GM21786 (cell line): ENCODE results near the gene MCM3AP.
"Not testable (repeated sequence)": the region's sequence is repeated elsewhere in the genome, so short reads cannot be mapped to it uniquely, and the experiment has no call there.

ENCODE experiments used
- ATAC-seq: cut with Tn5 transposase; IDR thresholded peaks from one replicate; pipeline ENCODE4 v1.9.1; 2021; ENCODE audit not compliant: unreplicated experiment

Gene MCM3AP

DNA sequence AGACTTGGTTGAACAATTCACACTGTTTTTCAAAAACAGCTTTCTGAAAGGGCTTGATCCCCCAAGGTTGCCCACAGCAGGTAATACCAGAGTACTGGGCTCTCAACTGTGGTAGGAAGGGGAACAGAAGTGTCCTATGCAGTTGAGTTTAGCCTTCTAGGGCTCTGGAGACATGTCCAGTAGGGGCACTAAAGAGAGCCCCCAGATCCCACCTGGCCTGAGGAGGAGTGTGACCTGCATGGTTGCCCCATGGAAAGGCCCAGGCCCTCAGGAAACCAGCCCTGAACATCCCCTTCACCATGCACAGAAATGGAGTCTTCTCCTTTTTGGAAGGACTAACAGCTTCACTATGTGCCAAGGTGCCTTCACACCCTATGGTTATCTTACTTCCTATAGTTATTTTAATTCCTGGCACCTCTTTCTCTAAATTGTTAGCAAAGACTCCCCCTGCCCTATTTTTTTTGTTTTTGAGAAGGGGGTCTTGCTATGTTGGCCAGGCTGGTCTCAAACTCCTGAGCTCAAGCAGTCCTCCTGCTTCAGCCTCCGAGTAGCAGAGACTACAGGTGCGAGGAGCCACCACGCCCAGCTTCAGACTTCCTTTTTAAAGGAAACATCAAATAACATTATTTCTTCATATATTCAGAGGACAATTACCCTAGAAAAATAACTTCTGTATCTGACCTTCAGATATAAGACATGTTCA lies 40.0 kb downstream of the MCM3AP start:
- no peak for ATAC-seq

DNA sequence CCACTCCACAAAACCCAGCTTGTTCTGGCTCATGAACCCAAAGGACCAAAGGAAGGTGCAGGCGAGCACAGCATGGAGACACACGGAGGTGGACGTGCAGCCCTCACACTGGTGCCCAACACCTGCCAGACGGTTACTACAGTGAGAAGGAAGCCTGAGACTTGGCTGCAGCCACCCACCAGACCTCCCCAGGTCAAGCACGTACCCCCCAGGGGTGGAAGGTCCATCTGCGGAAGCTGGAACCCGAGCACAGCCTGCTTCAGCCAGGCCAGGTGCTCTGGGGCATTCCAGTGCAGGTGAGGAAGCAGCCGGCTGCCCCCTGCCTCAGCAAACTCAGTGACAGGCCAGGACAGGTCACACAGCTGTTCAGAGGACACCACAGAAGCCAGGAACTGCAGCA lies 40.8 kb downstream of the MCM3AP start:
- no peak for ATAC-seq

DNA sequence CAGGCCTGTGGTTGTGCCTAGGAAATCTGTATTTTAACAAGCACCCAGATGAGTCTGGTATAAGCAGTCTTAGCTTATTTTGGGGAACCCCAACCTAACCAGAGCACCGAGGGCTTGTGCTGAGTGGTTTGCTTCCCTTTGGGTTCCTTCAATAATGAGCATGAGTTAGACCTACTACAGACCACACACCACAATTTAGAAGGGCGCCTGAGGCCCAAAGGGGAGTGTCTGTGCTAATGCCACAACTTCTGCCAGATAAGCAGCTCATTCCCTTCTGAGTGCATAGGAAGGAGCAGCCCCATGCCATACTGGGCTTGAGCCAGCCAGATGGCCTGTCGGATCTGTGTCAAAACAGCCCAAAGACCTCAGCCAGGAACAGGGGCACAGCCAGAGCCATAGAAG lies 41.5 kb downstream of the MCM3AP start:
- ATAC-seq: no peak

DNA sequence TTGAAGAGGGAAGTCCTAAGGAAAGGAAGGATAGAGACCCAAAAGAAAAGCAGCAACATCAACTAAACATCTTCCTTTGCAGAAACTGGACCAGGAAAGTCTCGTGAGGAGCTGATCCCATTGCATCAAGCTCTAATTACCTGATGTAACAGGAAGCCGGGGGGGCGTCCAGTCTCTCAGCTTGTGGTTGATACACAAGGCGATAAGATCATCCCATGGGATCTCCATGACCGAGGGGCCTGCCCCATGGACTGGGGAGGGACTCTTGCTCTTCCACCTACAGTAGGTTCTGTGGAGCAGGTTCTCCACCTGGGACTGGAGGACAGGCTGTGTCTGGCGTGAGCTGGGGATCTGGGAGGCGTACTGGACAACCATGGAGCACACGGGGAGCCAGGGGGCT lies 42.1 kb downstream of the MCM3AP start:
- ATAC-seq: no peak

DNA sequence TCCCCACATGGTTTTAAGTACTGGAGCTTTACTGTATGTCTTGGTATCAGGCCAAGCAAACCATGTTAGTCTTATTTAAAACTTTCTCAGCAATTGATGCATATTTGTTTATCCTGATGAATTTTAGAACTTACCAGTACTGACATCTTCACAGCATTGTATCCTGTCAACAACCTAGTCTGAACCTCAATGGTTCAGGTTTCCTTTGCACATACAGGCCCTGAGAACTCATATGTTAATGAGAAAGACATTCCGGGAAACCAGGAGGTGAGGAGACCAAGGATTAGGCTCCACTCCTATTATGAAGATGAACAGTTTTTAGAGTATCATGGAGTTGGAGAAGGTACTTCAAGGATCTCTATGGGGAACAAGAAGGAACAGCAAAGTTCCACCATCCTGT lies 43.8 kb downstream of the MCM3AP start:
- not testable (repeated sequence) for ATAC-seq

DNA sequence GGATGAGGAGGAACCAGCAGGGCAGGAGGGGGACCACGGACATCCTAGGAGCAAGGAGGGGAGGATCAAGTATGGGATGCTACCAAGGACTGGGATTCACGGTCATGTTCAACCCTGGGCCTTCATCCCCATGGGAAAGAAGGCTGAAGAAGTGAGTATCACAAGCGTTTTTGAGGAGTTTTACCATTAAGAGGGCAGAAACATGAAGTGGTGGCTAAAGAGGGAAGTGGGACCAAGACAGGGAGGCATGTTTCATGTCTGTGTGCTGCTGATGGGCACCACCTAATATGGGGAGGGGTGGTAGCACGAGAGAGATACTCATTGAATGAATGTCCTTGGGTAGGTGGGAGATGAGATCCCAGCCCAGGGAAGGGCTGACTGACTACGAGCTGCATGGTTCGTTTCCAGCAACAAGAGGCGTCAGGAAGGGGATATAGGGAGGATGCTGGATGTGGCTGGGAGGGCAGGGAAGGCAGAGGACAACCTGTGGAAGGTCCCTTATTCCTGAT lies 45.5 kb downstream of the MCM3AP start:
- ATAC-seq: no peak

DNA sequence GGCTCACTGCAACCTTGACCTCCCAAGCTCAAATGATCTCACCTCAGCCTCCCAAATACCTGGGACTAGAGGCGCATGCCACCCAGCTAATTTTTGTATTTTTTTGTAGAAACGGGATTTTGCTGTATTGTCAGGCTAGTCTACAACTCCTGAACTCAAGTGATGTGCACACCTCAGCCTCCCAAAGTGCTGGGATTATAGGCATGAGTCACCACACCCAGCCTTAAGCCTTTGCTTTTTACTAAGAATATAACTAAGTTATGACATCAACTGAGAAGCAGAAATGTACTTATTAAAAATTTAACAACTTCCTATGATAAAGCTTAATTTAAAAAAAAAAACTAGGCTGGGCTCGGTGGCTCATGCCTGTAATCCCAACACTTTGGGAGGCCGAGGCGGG lies 47.9 kb downstream of the MCM3AP start:
- no peak for ATAC-seq

DNA sequence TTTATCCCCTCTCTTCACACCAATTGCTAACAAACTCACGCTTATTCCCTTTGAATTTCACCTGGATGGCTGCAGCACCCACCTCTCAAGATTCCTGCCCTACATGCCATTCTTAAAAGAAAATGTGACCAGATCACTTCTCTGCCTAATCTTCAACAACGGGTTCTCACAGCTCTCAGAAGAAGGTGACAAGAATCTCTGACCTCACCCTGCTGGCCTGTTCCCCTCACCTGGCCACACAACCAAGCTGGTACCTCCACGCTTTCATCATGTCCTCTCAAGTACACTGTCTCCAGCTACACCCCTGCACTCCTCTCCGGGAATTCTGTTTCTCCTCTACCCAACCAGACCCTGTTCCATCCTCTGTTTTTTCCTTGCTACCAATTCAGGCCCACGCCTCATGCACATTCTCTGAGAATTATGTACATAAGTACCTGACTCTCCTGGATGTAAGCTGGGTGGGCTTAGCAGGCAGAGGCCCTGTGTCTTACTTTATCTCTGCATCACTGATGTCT lies 50.9 kb downstream of the MCM3AP start:
- ATAC-seq: no peak

DNA sequence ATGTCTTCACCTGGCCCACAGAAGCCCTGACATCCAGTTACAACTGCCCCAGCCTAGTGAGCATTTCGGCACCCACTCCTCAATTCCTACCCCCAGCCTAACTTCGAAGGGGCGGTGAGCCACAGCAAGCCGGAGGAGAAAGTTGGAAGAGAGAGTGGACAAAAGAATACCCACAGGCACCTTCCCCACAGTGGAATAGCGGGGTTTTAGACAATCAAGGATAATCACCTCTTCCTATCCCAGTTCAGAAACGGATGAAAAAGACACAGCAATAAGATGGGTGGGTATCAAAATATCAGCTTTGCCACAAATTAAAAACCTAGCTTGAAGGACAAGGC lies 55.5 kb downstream of the MCM3AP start:
- ATAC-seq: no peak

DNA sequence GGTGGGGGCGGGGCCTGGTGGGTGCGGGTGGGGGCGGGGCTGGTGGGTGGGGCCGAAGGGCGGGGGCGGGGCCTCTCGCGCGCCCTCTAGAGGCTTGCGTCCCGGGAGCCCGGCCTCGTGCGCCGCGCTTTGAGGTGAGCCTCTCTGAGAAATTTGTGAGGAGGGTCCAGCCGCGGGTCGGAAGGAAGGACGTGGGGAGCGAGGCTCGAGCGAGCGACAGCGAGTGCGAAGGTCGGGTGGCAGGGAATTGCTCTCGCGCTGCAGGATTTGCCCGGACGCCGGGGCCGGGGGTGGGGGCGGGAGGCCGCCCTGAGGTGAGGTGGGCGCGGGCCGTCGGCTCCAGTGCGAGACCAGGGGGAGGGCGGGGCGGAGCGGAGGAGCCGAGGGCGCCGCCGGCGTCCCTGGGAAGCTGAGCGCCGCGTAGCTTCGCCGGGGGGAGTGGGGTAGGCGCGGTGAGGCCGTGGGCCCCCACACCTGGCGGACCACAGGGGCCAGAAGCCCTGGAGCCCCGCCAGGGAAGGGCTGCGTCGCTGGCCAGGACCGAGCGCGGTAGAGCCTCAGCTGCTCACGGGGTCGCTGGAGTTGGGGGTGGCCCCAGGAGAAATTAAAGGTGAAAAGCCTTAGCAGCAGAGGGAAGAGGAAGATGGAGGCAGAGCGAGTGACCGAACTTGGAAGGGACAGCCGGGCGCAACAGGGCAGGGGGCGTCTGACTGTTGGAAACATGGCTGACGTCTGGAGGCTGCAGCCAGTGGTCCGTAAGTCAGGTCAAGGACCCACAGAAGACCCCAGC lies 56.1 kb downstream of the MCM3AP start:
- ATAC-seq: peak; percentile 25

DNA sequence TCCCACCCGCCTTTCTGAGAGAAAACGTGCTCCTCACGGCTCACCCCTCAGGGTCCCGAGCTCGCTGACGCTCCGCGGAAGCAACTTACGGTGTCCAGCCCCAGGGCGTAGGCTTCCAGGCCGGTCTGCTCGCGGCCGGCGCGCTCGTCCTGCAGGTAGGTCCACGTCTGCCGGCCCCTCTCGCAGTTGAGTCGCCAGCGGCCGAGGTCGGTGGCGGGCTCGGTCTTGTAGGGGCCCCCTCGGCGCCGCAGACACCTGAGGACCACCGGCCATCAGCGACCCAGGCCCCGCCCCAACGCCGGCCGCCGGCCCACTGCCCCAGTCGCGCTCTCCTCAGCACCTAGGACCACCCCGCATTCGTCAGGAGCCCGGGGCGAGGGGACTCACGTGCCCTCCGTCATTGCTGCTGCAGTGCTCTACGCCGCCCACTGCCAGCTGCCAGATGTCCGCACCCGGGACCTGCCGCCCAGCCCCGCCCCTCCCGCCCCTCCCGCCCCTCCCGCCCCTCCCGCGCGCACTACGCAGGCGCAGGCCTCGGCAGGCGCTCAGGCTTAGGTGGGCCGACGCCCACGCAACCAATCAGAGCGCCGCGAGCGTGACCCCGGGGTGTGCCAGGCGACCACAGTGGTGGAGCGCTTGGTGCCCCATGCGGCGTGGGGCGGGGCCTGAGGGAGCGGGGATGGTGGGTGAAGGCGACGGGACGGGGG lies 56.9 kb downstream of the MCM3AP start, which contains the start of gene LSS:
LSS (minus strand) TSS at position 430 of the 707 bp plus-strand sequence; CDS start at position 401, 29 bp downstream.
- ATAC-seq: peak; percentile 69

DNA sequence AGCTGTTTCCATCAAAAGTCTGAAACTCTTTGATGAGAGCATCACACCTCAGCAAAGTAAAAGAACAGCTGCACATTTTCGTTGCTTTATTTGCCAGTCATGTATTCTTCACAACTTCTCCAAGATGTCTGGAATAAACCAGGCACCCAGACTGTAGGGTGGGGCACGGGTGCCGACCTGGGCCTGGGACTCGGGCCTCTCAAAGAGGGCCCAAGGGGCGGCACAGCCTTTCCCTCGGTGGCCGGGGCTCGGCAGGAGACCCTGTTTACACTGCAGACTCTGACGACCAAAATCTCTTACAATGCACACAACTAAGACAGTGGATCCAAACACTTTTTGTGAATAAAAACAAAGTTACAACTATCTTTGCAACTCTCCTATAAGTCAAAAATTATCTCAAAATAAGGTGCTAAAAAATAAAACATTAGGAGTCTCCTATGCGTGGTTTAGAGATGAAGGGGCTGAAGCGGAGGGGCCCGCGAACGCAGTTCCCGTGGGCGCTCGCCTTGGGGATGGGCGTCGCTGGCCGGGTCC lies 57.5 kb downstream of the MCM3AP start:
- no peak for ATAC-seq

DNA sequence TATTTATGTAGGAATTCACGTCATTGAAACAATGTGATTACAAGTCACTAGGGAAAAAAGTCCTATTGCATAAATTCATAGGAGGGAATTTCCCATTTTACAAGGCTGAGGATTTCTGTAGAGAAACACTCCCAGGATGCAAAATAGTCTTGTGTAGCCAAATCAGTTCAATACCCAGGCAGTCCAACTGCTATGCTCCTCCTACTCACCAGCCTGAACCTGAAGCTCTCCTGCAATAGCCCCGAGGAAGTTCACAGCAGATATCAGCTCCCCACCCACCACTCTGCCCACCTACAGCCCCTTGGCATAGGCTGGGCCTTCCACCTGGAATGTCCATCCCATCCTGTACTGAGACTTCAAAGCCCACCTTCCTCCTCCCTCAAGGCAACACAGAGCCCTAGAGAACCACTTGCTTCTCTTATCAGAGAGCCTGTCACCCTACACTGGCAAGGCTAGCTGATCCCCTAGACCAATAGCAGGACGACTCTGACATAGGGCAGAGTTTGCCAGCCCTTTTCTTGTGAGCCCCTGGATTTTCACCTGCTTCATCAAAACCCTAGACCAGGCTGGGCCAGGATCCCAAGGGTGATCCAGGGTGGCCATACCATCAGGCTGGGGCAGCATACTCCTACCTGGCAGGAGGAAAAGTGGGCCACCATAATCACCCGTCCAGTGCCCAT lies 58.4 kb downstream of the MCM3AP start:
- ATAC-seq: peak; percentile 27

DNA sequence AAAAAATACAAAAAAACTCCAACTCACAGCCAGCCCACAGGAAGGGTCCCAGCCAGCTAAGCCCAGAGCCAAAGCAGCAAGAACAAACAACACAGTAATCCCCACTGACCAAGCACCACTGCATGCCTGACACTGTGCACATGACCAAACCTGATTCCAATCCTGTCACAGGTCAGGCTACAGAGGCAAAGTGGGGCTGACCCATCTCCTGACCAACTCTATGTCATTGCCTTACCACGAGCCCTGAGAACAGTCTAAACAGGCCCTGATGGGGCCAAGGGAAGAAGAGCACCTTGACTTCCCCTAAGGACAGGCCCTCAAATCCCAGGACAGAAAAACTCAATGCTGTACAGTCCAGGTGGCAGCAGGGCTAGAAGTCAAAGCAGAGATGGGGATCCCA lies 59.3 kb downstream of the MCM3AP start:
- no peak for ATAC-seq

DNA sequence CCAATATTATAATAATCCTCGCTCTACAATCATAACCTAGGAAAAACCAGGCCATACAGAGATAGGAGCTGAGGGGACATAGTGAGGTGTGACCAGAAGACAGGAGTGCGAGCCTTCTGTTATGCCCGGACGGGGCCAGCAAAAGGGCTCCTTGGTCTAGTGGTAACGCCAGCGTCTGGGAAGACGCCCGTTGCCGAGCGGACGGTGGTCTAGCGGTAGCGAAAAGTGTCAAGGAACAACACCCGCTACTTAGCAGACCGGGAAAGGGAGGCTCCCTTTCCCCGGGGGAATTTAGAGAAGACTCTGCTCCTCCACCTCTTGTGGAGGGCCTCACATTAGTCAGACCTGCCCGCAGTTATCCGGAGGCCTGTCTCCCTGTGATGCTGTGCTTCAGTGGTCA lies 61.8 kb downstream of the MCM3AP start:
- ATAC-seq: not testable (repeated sequence)

DNA sequence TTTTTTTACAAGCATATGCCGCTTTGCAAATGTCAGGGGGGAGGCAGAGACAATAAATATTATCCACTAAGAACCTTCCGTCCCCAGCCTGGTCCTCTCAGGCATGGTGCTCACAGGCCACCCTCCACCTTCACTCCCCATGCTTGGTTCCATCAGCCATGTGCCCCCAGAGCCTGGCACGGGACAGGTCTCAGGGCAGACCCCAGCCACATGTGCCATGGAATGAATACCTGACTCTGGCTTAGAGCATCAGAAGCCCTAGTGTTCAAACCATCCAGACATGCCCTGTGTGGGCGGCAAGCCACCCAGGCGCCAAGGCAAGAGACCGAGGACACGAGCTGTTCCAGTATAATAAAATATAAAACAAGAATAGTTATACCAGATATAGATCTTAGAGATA lies 62.2 kb downstream of the MCM3AP start:
- no peak for ATAC-seq

DNA sequence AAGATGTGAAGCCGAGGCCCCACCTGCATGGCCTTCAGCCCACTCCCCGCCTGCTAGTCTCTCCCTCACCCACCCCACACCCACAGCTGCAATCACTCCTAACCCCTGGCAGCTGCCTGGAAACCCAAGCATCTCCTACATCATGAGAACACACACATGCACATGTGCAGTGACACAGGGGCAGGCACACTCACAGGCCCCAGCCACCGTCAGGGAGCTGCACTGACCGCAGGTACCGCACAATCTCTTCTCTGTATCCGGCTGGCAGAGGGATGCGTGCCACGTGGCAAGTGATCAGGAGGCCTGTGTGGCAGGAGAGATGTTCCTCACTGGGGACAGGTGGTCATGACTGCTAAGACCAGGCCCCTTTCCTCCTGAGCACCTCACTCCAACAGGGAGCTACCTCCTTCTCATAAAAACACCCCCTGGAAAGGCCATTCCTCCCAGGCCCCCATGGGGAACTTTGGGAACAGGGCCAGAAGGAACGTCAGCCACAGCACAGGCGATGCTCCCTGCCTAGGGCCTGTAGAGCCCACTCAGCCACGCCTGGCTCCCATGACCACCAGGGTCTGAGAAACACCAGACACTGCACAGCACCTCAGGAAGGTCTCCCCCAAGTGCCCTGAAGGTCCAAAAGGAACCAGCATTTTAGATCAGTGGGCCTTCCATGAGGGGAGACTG lies 62.8 kb downstream of the MCM3AP start:
- no peak for ATAC-seq

DNA sequence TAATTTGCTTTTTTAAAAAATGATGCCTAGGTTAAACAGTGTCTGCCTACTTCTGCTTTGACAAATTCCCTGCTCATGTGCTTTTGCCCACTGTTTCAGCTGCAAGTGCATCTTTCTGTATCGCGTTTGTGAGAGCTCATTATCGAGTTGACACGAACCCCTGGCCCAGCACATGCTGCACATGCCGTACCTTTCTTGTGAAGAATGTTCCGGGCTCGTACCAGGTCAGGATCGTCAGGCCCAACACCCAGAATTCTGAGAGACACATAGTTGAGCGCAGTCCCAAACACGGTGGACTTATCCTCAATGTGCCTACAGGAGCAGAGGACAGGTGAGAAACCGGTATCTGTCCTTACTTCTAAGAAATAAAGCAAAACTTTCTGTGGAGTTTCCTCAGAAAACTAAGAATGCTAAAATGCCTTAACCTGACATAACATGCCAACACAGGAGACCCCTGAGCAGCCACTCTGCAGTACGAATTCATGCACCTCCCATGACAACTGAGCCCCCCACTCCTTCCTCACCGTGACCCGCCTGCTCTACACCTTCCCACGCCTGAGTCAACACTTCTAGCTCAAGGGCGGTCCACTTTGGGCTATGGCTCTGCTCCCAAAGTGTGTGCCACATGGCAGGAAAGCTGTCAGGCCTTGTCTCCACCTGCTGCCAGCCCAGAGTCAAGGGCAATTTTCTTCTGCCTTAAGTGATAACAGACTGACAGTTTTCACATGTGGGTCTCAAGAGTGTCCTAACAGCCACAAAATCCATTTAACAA lies 63.6 kb downstream of the MCM3AP start:
- no peak for ATAC-seq

DNA sequence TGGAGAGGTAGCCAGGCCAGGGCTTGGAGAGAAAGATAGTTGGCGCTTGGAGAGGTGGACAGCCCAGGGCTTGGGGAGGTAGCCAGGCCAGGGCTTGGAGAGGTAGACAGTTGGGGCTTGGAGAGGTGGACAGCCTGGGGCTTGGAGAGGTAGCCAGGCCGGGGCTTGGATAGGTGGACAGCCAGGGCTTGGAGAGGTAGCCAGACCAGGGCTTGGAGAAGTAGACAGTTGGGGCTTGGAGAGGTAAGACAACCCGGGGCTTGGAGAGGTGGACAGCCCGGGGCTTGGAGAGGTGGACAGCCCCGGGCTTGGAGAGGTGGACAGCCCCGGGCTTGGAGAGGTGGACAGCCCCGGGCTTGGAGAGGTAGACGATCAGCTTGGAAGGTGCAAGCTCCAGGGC lies 64.6 kb downstream of the MCM3AP start:
- no peak for ATAC-seq
